SK-N-SH (cell line): Measurements from ENCODE around the gene HHAT.

Source experiments
- CHD2 ChIP-seq: fragments of 150-350 bp; IDR thresholded peaks from 2 replicates; pipeline ENCODE4 v1.6.1; 2018; ENCODE audit warnings: low read length; ENCODE audit not compliant: partially characterized antibody
- CTCF ChIP-seq: fragments of 200-600 bp; sonication (generic); IDR thresholded peaks from 2 replicates; pipeline ENCODE4 v1.6.1; 2017; ENCODE audit warnings: antibody characterized with exemption, mild to moderate bottlenecking, moderate library complexity
- FOXJ3 ChIP-seq: sonication (generic); formaldehyde crosslinking; IDR thresholded peaks from 2 replicates; pipeline ENCODE4 v1.5.1; 2020; ENCODE audit warnings: mild to moderate bottlenecking, missing genetic modification reagents
- GABPA ChIP-seq: IDR thresholded peaks from 2 replicates; pipeline ENCODE4 v1.4.0; 2012; ENCODE audit warnings: low read depth, mild to moderate bottlenecking
- MXI1 ChIP-seq: IDR thresholded peaks from 2 replicates; pipeline ENCODE4 v1.6.1; 2012; ENCODE audit warnings: mild to moderate bottlenecking, low read depth, low read length, improper control_type of control experiment
- NFIC ChIP-seq: IDR thresholded peaks from 2 replicates; pipeline ENCODE4 v1.4.0; 2012; ENCODE audit warnings: borderline replicate concordance
- POLR2AphosphoS5 ChIP-seq: IDR thresholded peaks from 2 replicates; pipeline ENCODE4 v1.6.1; 2012; ENCODE audit warnings: low read depth, low read length
- RXRA ChIP-seq: IDR thresholded peaks from 2 replicates; pipeline ENCODE4 v1.4.0; 2012; ENCODE audit warnings: low read depth, mild to moderate bottlenecking, borderline replicate concordance
- SMC3 ChIP-seq: IDR thresholded peaks from 2 replicates; pipeline ENCODE4 v1.6.1; 2012; ENCODE audit warnings: low read depth, low read length, improper control_type of control experiment
- USF2 ChIP-seq: fragments of 150-350 bp; IDR thresholded peaks from 2 replicates; pipeline ENCODE4 v1.6.1; 2017; ENCODE audit warnings: antibody characterized with exemption, low read length, low read depth, borderline replicate concordance
- YY1 ChIP-seq: IDR thresholded peaks from 2 replicates; pipeline ENCODE4 v1.4.0; 2012; ENCODE audit warnings: low read depth, mild to moderate bottlenecking
- ZBTB33 ChIP-seq: IDR thresholded peaks from 2 replicates; pipeline ENCODE4 v1.4.0; 2012; ENCODE audit warnings: low read depth, borderline replicate concordance

- no peak for TF ChIP-seq YY1
- TF ChIP-seq CTCF = no peak
- TF ChIP-seq RXRA = no peak
- no peak for TF ChIP-seq USF2
- TF ChIP-seq SMC3 = no peak
- TF ChIP-seq POLR2AphosphoS5 = no peak
- no peak for TF ChIP-seq FOXJ3
- TF ChIP-seq ZBTB33 = no peak
- no peak for TF ChIP-seq NFIC
- TF ChIP-seq CHD2 = no peak
- no peak for TF ChIP-seq MXI1
- TF ChIP-seq GABPA = no peak
Measured at GRCh38 chr1:210506689-210507088, 178.0 kb downstream of the HHAT start.
